A673 (cell line): ENCODE data around the gene TARBP2. TPM values are rescaled to one million over a fixed set of nuclear protein-coding genes. Genes with fewer than 3 reads are reported as not detected.
A peak's percentile ranks its signal among the peaks of the same experiment; 100 is the strongest.

Source experiments
- BruUV-seq: library from RNA; stranded (reverse); fragments of 400-500 nt; replicated peaks from 2 replicates; lab custom pipeline; 2021; lab: Mats Ljungman, UMichigan
- CTCF ChIA-PET: fragments of 300-600 bp; sonication (Branson Sonifier 250); formaldehyde crosslinking; loops from one replicate; lab custom pipeline; 2022; ENCODE audit warnings: antibody characterized with exemption; lab: Charles Lee
- POLR2A ChIA-PET: fragments of 300-600 bp; sonication (Branson Sonifier 250); formaldehyde crosslinking; loops from one replicate; lab custom pipeline; 2022; ENCODE audit warnings: antibody characterized with exemption; ENCODE audit not compliant: low non-redundant PET; lab: Charles Lee
- DNase-seq: peaks from one replicate; pipeline ENCODE4 v3.0.0-alpha.2; 2015; ENCODE audit warnings: low spot score
- H3K27ac ChIP-seq: fragments of 200-600 bp; sonication (generic); 2 replicates; pipeline ENCODE4 v1.5.1; 2016; ENCODE audit warnings: mixed run types, low read depth, mild to moderate bottlenecking, mixed read lengths, antibody characterized with exemption, low read length; ENCODE audit not compliant: poor library complexity, severe bottlenecking
- H3K27me3 ChIP-seq: fragments of 200-600 bp; sonication (generic); replicated peaks from 2 replicates; pipeline ENCODE4 v1.6.1; 2017; ENCODE audit warnings: mixed run types, low read depth, mild to moderate bottlenecking, mixed read lengths, antibody characterized with exemption, low read length; ENCODE audit not compliant: insufficient read depth, poor library complexity
- H3K36me3 ChIP-seq: fragments of 200-600 bp; sonication (generic); 2 replicates; pipeline ENCODE4 v1.6.1; 2016; ENCODE audit warnings: mixed run types, mild to moderate bottlenecking, mixed read lengths, antibody characterized with exemption, low read length; ENCODE audit not compliant: insufficient read depth, poor library complexity, severe bottlenecking
- H3K4me1 ChIP-seq: fragments of 200-600 bp; sonication (generic); 2 replicates; pipeline ENCODE4 v1.6.1; 2017; ENCODE audit warnings: mixed run types, mild to moderate bottlenecking, mixed read lengths, antibody characterized with exemption, low read length; ENCODE audit not compliant: insufficient read depth, poor library complexity, severe bottlenecking
- H3K4me3 ChIP-seq: fragments of 200-600 bp; sonication (generic); 2 replicates; pipeline ENCODE4 v1.5.1; 2016; ENCODE audit warnings: low read depth, mixed run types, mild to moderate bottlenecking, mixed read lengths, low read length; ENCODE audit not compliant: poor library complexity, severe bottlenecking
- H3K9me3 ChIP-seq: fragments of 200-600 bp; sonication (generic); 2 replicates; pipeline ENCODE4 v1.6.1; 2016; ENCODE audit warnings: mixed run types, low read depth, mild to moderate bottlenecking, mixed read lengths, antibody characterized with exemption, low read length; ENCODE audit not compliant: poor library complexity, severe bottlenecking
- EZH2 ChIP-seq: fragments of 200-600 bp; sonication (generic); IDR thresholded peaks from 2 replicates; pipeline ENCODE4 v1.6.1; 2017; ENCODE audit warnings: borderline replicate concordance, low read depth, mild to moderate bottlenecking, mixed read lengths, antibody characterized with exemption, low read length; ENCODE audit not compliant: poor library complexity, severe bottlenecking
- intact Hi-C: fragments of 100-400 bp; cut with micrococcal nuclease; formaldehyde crosslinking; loops from one replicate; pipeline ENCODE4 v1.10.0; 2022; ENCODE audit not compliant: unreplicated experiment
- total RNA-seq: library from RNA; stranded (reverse); gene quantifications from 2 replicates; pipeline ENCODE4 v1.2.3, GENCODE V29; 2021
- TF ChIP-seq, protein P1 (sequence below): fragments of 300-800, 200-600 bp; sonication (generic); conservative IDR thresholded peaks from 2 replicates; pipeline ENCODE4 v1.5.1; 2017; ENCODE audit warnings: low read depth, mild to moderate bottlenecking, antibody characterized with exemption, low read length, moderate library complexity, mixed read lengths

Gene TARBP2
- total RNA-seq, 1 experiment from 2014 or later: 70.9 TPM

DNA sequence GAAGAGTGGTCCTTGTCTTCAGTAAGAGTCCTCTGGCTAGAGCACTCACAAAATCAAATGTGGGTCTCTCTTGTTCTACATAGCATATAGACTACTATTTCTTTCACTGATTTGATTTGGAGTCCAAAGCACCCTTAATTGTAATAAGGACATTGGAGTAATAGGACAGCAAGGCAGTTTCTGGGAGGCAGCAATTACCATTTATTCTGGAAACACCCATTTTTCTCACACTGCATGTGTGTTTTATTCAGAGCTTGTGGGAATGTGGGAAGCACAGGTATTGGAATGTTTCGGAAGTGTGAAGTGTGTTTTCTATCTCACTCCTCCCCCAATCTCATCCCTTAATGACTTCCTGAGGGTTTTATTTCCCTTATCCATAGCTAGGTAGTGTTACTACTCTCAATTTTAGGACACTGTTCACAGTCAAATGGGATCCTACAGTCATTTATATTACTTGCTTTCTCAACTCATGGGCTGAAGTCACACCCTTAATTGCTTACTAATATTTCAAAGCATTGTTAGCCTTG, 29.0 kb upstream of the TARBP2 start:
- Histone ChIP-seq H3K4me1 (peaks cover 4% of the 10 kb centered on the region), H3K27ac (peak overlapping the region; percentile 14), H3K27me3 (no peaks in the 10 kb centered on the region), H3K36me3 (peaks cover 98% of the 10 kb centered on the region), H3K9me3 (no peaks in the 10 kb centered on the region), H3K4me3 (no peak overlapping the region)
- intact Hi-C loops: no loop called here
- no TSS peak for BruUV-seq
- no peak for TF ChIP-seq EZH2
- TF ChIP-seq, protein P1, sequence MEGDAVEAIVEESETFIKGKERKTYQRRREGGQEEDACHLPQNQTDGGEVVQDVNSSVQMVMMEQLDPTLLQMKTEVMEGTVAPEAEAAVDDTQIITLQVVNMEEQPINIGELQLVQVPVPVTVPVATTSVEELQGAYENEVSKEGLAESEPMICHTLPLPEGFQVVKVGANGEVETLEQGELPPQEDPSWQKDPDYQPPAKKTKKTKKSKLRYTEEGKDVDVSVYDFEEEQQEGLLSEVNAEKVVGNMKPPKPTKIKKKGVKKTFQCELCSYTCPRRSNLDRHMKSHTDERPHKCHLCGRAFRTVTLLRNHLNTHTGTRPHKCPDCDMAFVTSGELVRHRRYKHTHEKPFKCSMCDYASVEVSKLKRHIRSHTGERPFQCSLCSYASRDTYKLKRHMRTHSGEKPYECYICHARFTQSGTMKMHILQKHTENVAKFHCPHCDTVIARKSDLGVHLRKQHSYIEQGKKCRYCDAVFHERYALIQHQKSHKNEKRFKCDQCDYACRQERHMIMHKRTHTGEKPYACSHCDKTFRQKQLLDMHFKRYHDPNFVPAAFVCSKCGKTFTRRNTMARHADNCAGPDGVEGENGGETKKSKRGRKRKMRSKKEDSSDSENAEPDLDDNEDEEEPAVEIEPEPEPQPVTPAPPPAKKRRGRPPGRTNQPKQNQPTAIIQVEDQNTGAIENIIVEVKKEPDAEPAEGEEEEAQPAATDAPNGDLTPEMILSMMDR: no peak
- CTCF ChIA-PET: no interaction called here
- DNase-seq: no peak
- POLR2A ChIA-PET: interaction anchor here (0.6 kb wide), 2 partner anchors 31 to 70 kb away, joined by 5 to 10 read pairs; no protein-coding TSS in a partner anchor

DNA sequence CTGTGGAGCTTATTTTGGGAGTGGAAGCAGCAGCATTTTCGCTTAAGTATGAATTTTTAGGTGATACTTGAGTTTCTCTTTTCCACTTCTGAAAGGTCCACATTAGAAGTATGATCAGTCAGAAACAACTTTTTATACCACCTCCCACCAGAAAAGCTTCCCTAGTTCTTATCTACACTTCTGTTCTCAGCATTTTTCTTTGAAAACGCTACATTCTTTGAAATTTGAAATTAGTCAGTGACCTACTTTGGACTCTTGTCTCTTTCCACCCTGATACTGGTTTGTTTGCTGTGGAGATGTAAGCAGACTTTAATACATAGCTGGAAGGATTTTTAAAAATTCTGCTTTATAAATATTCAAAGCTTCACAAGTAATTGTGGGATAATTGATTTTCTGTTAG, 27.0 kb upstream of the TARBP2 start:
- peak overlapping the region; percentile 38 for H3K27ac ChIP-seq
- ChIA-PET POLR2A (interaction anchor here (0.6 kb wide), 1 partner anchor 18 kb away, joined by 4 read pairs; no protein-coding TSS in a partner anchor), CTCF (no interaction called here)
- intact Hi-C loops: no loop called here
- H3K27me3 ChIP-seq: no peaks in the 10 kb centered on the region
- BruUV-seq: TSS peak; percentile 2
- no peak for TF ChIP-seq EZH2
- TF ChIP-seq, protein P1: no peak
- DNase-seq: no peak
- peaks cover 98% of the 10 kb centered on the region for H3K36me3 ChIP-seq
- H3K4me3 ChIP-seq: no peak overlapping the region
- no peaks in the 10 kb centered on the region for H3K9me3 ChIP-seq
- H3K4me1 ChIP-seq: peaks cover 4% of the 10 kb centered on the region

DNA sequence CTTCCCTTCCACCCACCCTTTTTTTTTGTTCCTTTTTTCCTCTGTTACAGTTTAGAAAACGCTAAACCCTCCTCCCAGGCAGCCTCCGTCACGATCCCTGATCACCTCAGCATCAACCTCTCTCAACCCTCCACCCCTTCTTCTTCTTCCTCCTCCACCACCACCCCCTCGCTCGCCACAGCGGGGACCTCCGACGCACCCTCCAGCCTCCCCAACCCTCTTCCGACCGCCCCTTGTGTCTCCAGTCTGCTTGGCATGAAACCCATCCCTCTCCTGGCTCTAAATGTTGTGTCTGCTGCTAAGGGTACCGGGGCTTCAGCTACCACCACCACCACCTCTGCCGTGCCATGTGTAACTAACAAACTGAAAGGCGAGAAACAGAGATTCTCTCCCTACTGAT, 26.3 kb upstream of the TARBP2 start:
- TF ChIP-seq, protein P1: no peak
- TF ChIP-seq EZH2: no peak
- Histone ChIP-seq H3K9me3 (no peaks in the 10 kb centered on the region), H3K4me1 (peaks cover 4% of the 10 kb centered on the region), H3K4me3 (no peak overlapping the region), H3K27me3 (no peaks in the 10 kb centered on the region), H3K36me3 (peaks cover 98% of the 10 kb centered on the region), H3K27ac (peak overlapping the region; percentile 0)
- POLR2A ChIA-PET: interaction anchor here (0.8 kb wide), 1 partner anchor 154 kb away, joined by 8 read pairs; the partner anchor contains the start of gene AAAS
- DNase-seq: no peak
- no TSS peak for BruUV-seq
- intact Hi-C loops: no loop called here
- CTCF ChIA-PET: interaction anchor here (1.2 kb wide), 1 partner anchor 153 kb away, joined by 3 read pairs; the partner anchor contains the start of gene AAAS
